Adrenal gland (tissue), 12 donors: ENCODE results near the gene DACT2. TPM values are rescaled to one million over a fixed set of nuclear protein-coding genes. Genes with fewer than 3 reads are reported as not detected.

Source experiments
- DNase-seq, 7 donors: peaks; one replicate each; pipeline ENCODE4 v3.0.0-alpha.2; 2019 to 2020
- H3K27ac ChIP-seq, 5 donors: fragments of 200-600 bp; sonication (generic) in 4 of 5; 1 replicate in 3 of 5; 2 replicates in 2 of 5; pipeline versions ENCODE4 v1.5.1 to v1.8.0; 2016 to 2020; ENCODE audit warnings: mild to moderate bottlenecking in 1 of 5
- H3K27me3 ChIP-seq: fragments of 200-600 bp; 2 replicates; pipeline ENCODE4 v1.8.0; 2021
- H3K36me3 ChIP-seq, 2 donors: fragments of 200-600 bp; replicated peaks in 1 of 2; 1 replicate in 1 of 2; 2 replicates in 1 of 2; pipeline versions ENCODE4 v1.5.1 to v1.8.0; 2018 to 2022
- H3K4me1 ChIP-seq, 2 donors: fragments of 200-600 bp; replicated peaks in 1 of 2; 1 replicate in 1 of 2; 2 replicates in 1 of 2; pipeline versions ENCODE4 v1.5.1 to v1.8.0; 2018 to 2021
- H3K4me3 ChIP-seq, 4 donors: fragments of 200-600 bp; sonication (generic) in 3 of 4; one replicate each; pipeline ENCODE4 v1.5.1; 2016 to 2018
- H3K9me3 ChIP-seq, 3 donors: fragments of 200-600 bp; sonication (generic) in 1 of 3; replicated peaks in 1 of 3; 1 replicate in 2 of 3; 2 replicates in 1 of 3; pipeline versions ENCODE4 v1.5.1 to v1.8.0; 2016 to 2021
- CTCF ChIP-seq, 6 experiments: fragments of 450-650 bp in 4 of 6; fragments of 200-600 bp in 2 of 6; sonication (generic) in 1 of 6; IDR thresholded peaks; 1 replicate in 5 of 6; 2 replicates in 1 of 6; pipeline versions ENCODE4 v1.5.1 to v1.8.0; 2016 to 2021; ENCODE audit warnings: antibody characterized with exemption in 6 of 6, mild to moderate bottlenecking in 2 of 6, moderate library complexity in 1 of 6
- POLR2A ChIP-seq, 2 donors: fragments of 450-650 bp; IDR thresholded peaks; one replicate each; pipeline ENCODE4 v1.6.1; 2017; ENCODE audit warnings: antibody characterized with exemption in 2 of 2, mild to moderate bottlenecking in 2 of 2, moderate library complexity in 1 of 2
- WGBS, 4 donors: extraction: QIAGEN DNeasy Blood & Tissue Kit in 2 of 4; methylation state at CpG; one replicate each; pipeline versions ENCODE4 v1.1.5 to v1.1.7; 2013 to 2017; 5-methylcytosine and 5-hydroxymethylcytosine counted together
- intact Hi-C, 2 donors: fragments of 100-400 bp; cut with DNase I; formaldehyde crosslinking; loops; one replicate each; pipeline versions ENCODE4 v1.14.1 to v1.15.0; 2022 to 2023
- polyA plus RNA-seq, 3 donors: library from polyadenylated mRNA; stranded (reverse); fragments of 200-250 nt in 2 of 3; fragments of 350-450 nt in 1 of 3; fragmentation: Illumina TruSeq in 1 of 3; extraction: RNeasy Lipid Tissue Mini Kit (QIAGEN cat#74804) in 1 of 3; gene quantifications; one replicate each; pipeline ENCODE4 v1.2.3, GENCODE V29; 2013 to 2014
- total RNA-seq, 9 donors: library from RNA; depleted of rRNA in 4 of 9; stranded (reverse); fragments of >200 nt in 4 of 9; fragments of 120-200 nt in 1 of 9; fragmentation: NEBNext Ultra II Directional in 1 of 9; extraction: Animal tissue kit (Norgen Biotek cat#: 25700) in 1 of 9; gene quantifications; one replicate each; pipeline versions ENCODE4 v1.1.0 to v1.2.4, GENCODE V29; 2013 to 2023
- donor health status: healthy with polysubstance abuse.
- donor health status: Bipolar disorder and iron deficiency.
- donor health status: DM: yes; HTN: yes; CAD: no.
- donor health status: DM: no; HTN: no; CAD: no.
- donor health status: DM: no; HTN: no; CAD: no.
- donor health status: DM: yes; HTN: yes; CAD: no.

DACT2 gene
- total and polyA plus RNA-seq, 12 donors, result 0.05 to 11.2 (median 2.8) TPM

- Histone ChIP-seq H3K4me1 (no peaks in the 10 kb centered on the region), H3K27ac (no peak overlapping the region), H3K9me3 (no peaks in the 10 kb centered on the region), H3K36me3 (no peaks in the 10 kb centered on the region), H3K27me3 (peaks cover 4% of the 10 kb centered on the region), H3K4me3 (no peak overlapping the region)
- no peak for DNase-seq
- WGBS, 4 donors, result 66 to 69% (median 69%) methylated on average over 19 of the region's 19 CpGs
- TF ChIP-seq POLR2A (IDR thresholded peaks at IDR 0.05), result no peak
- TF ChIP-seq CTCF (IDR thresholded peaks at IDR 0.05), result no peak
- intact Hi-C loops, result no loop called here
Measured at GRCh38 chr6:168264593-168265335, 54.8 kb downstream of the DACT2 start.

- Histone ChIP-seq H3K4me1 (no peaks in the 10 kb centered on the region), H3K27ac (no peak overlapping the region), H3K9me3 (no peaks in the 10 kb centered on the region), H3K4me3 (no peak overlapping the region), H3K27me3 (peaks cover 4% of the 10 kb centered on the region), H3K36me3 (no peaks in the 10 kb centered on the region)
- intact Hi-C loops, result no loop called here
- no peak for DNase-seq
- 87 to 91% (median 90%) methylated on average over 21 to 28 of the region's 28 CpGs for WGBS, 4 donors
- TF ChIP-seq POLR2A (IDR thresholded peaks at IDR 0.05) (no peak), CTCF (IDR thresholded peaks at IDR 0.05) (no peak)
Measured at GRCh38 chr6:168263351-168263905, 56.1 kb downstream of the DACT2 start.

GRCh38 chr6:168261234-168261633, 58.3 kb downstream of the DACT2 start:
- intact Hi-C loops, result no loop called here
- H3K9me3 ChIP-seq, result no peaks in the 10 kb centered on the region
- no peaks in the 10 kb centered on the region for H3K36me3 ChIP-seq
- peaks cover 4% of the 10 kb centered on the region for H3K27me3 ChIP-seq
- H3K27ac ChIP-seq, result no peak overlapping the region
- no peak for DNase-seq
- no peaks in the 10 kb centered on the region for H3K4me1 ChIP-seq
- WGBS, 4 donors, result 85 to 91% (median 90%) methylated on average over 12 of the region's 12 CpGs
- H3K4me3 ChIP-seq, result no peak overlapping the region
- TF ChIP-seq POLR2A (IDR thresholded peaks at IDR 0.05) (no peak), CTCF (IDR thresholded peaks at IDR 0.05) (no peak)

GRCh38 chr6:168260420-168260987, 59.1 kb downstream of the DACT2 start:
- WGBS, 4 donors, result 81 to 86% (median 84%) methylated on average over 7 to 24 of the region's 24 CpGs
- Histone ChIP-seq H3K4me1 (no peaks in the 10 kb centered on the region), H3K36me3 (no peaks in the 10 kb centered on the region), H3K27me3 (no peaks in the 10 kb centered on the region), H3K4me3 (no peak overlapping the region), H3K27ac (no peak overlapping the region), H3K9me3 (no peaks in the 10 kb centered on the region)
- DNase-seq, result no peak
- intact Hi-C loops, result no loop called here
- TF ChIP-seq CTCF (IDR thresholded peaks at IDR 0.05), result no peak
- TF ChIP-seq POLR2A (IDR thresholded peaks at IDR 0.05), result no peak
